ENCODE results near the gene RPH3AL. TPM values are rescaled to one million over a fixed set of nuclear protein-coding genes. Genes with fewer than 3 reads are reported as not detected.

RPH3AL gene
- total RNA-seq, 2 experiments from 2014 or later, result 2.4 to 2.8 TPM

GRCh38 chr17:231191-231965, 121.2 kb downstream of the RPH3AL start:
- no peak for TF ChIP-seq CTCF (IDR thresholded peaks at IDR 0.05)
- ChIA-PET POLR2A (no interaction called here), CTCF (no interaction called here)
- H3K4me1 Mint-ChIP-seq (ENCODE audit: low read depth), result no peaks in the 10 kb centered on the region
- H3K36me3 Mint-ChIP-seq (ENCODE audit: low read depth), result no peaks in the 10 kb centered on the region
- DNase-seq (no peak), ATAC-seq (ENCODE audit: poor library complexity) (no peak)
- no peaks in the 10 kb centered on the region for H3K27me3 Mint-ChIP-seq
- H3K4me3 Mint-ChIP-seq, result no peak overlapping the region
- Histone ChIP-seq H3K4me3 (ENCODE audit: low read length) (no peak overlapping the region), H3K4me1 (ENCODE audit: insufficient read depth, low read length) (no peaks in the 10 kb centered on the region), H3K27ac (ENCODE audit: low read depth in 1 of 2, low read length in 2 of 2) (no peak overlapping the region), H3K27me3 (ENCODE audit: control insufficient read depth in 1 of 2, insufficient read depth in 2 of 2, low read length in 2 of 2) (no peaks in the 10 kb centered on the region), H3K9me3 (ENCODE audit: control insufficient read depth in 1 of 2, insufficient read depth in 1 of 2, low read length in 2 of 2) (peaks cover 0 to 17% of the 10 kb centered on the region in 2 experiments), H3K36me3 (ENCODE audit: insufficient read depth, low read length) (no peaks in the 10 kb centered on the region)
- H3K9me3 Mint-ChIP-seq, result no peaks in the 10 kb centered on the region
- intact Hi-C loops (cut with DNase I, micrococcal nuclease), result no loop called here
- no peak overlapping the region for H3K27ac Mint-ChIP-seq

- H3K9me3 Mint-ChIP-seq, result no peaks in the 10 kb centered on the region
- no peak for DNase-seq
- no peak for ATAC-seq (ENCODE audit: poor library complexity)
- Histone ChIP-seq H3K27me3 (ENCODE audit: control insufficient read depth in 1 of 2, insufficient read depth in 2 of 2, low read length in 2 of 2) (no peaks in the 10 kb centered on the region), H3K4me1 (ENCODE audit: insufficient read depth, low read length) (no peaks in the 10 kb centered on the region), H3K36me3 (ENCODE audit: insufficient read depth, low read length) (no peaks in the 10 kb centered on the region), H3K27ac (ENCODE audit: low read depth in 1 of 2, low read length in 2 of 2) (no peak overlapping the region), H3K4me3 (ENCODE audit: low read length) (no peak overlapping the region), H3K9me3 (ENCODE audit: control insufficient read depth in 1 of 2, insufficient read depth in 1 of 2, low read length in 2 of 2) (peaks cover 0 to 7% of the 10 kb centered on the region in 2 experiments)
- POLR2A ChIA-PET, result no interaction called here
- no peaks in the 10 kb centered on the region for H3K27me3 Mint-ChIP-seq
- TF ChIP-seq CTCF (IDR thresholded peaks at IDR 0.05), result no peak
- no peaks in the 10 kb centered on the region for H3K36me3 Mint-ChIP-seq (ENCODE audit: low read depth)
- CTCF ChIA-PET, result no interaction called here
- intact Hi-C loops (cut with DNase I, micrococcal nuclease), result no loop called here
- no peaks in the 10 kb centered on the region for H3K4me1 Mint-ChIP-seq (ENCODE audit: low read depth)
- H3K4me3 Mint-ChIP-seq, result no peak overlapping the region
- no peak overlapping the region for H3K27ac Mint-ChIP-seq
Measured at GRCh38 chr17:230395-230770, 122.2 kb downstream of the RPH3AL start.

GRCh38 chr17:229709-230394, 122.8 kb downstream of the RPH3AL start:
- Mint-ChIP-seq H3K9me3 (no peaks in the 10 kb centered on the region), H3K27ac (no peak overlapping the region), H3K4me1 (ENCODE audit: low read depth) (no peaks in the 10 kb centered on the region), H3K4me3 (no peak overlapping the region), H3K36me3 (ENCODE audit: low read depth) (no peaks in the 10 kb centered on the region), H3K27me3 (no peaks in the 10 kb centered on the region)
- H3K27ac ChIP-seq (ENCODE audit: low read depth in 1 of 2, low read length in 2 of 2), result no peak overlapping the region
- no peaks in the 10 kb centered on the region for H3K4me1 ChIP-seq (ENCODE audit: insufficient read depth, low read length)
- ATAC-seq (ENCODE audit: poor library complexity) (no peak), DNase-seq (no peak)
- no peaks in the 10 kb centered on the region for H3K27me3 ChIP-seq (ENCODE audit: control insufficient read depth in 1 of 2, insufficient read depth in 2 of 2, low read length in 2 of 2)
- no peaks in the 10 kb centered on the region for H3K36me3 ChIP-seq (ENCODE audit: insufficient read depth, low read length)
- no peak overlapping the region for H3K4me3 ChIP-seq (ENCODE audit: low read length)
- ChIA-PET CTCF (no interaction called here), POLR2A (no interaction called here)
- TF ChIP-seq CTCF (IDR thresholded peaks at IDR 0.05), result no peak
- peaks cover 0 to 2% of the 10 kb centered on the region in 2 experiments for H3K9me3 ChIP-seq (ENCODE audit: control insufficient read depth in 1 of 2, insufficient read depth in 1 of 2, low read length in 2 of 2)
- intact Hi-C loops (cut with DNase I, micrococcal nuclease), result no loop called here
